Mucosa of rectum (tissue), 2 donors: Measurements from ENCODE around the gene MMAA.
"Not testable (repeated sequence)": the region's sequence is repeated elsewhere in the genome, so short reads cannot be mapped to it uniquely, and the experiment has no call there.

ENCODE experiments used
- H3K27ac ChIP-seq, 2 donors: one replicate each; pipeline ENCODE4 v1.7.0; 2013; ENCODE audit warnings: inconsistent platforms in 2 of 2, low read depth in 2 of 2, low read length in 2 of 2
- H3K27me3 ChIP-seq, 2 donors: one replicate each; pipeline ENCODE4 v1.7.0; 2013; ENCODE audit warnings: low read length in 2 of 2; ENCODE audit not compliant: control insufficient read depth in 2 of 2, insufficient read depth in 2 of 2
- H3K36me3 ChIP-seq, 2 donors: one replicate each; pipeline ENCODE4 v1.7.0; 2013; ENCODE audit warnings: low read length in 2 of 2; ENCODE audit not compliant: control insufficient read depth in 2 of 2, insufficient read depth in 2 of 2
- H3K4me1 ChIP-seq, 2 donors: one replicate each; pipeline ENCODE4 v1.7.0; 2013; ENCODE audit warnings: low read length in 2 of 2, mild to moderate bottlenecking in 1 of 2; ENCODE audit not compliant: control insufficient read depth in 2 of 2, insufficient read depth in 2 of 2
- H3K4me3 ChIP-seq, 2 donors: one replicate each; pipeline ENCODE4 v1.7.0; 2013; ENCODE audit warnings: low read length in 2 of 2
- H3K9ac ChIP-seq, 2 donors: one replicate each; pipeline ENCODE4 v1.7.0; 2013; ENCODE audit warnings: low read length in 2 of 2, low read depth in 1 of 2, mild to moderate bottlenecking in 1 of 2
- H3K9me3 ChIP-seq, 2 donors: one replicate each; pipeline ENCODE4 v1.7.0; 2013; ENCODE audit warnings: low read length in 2 of 2; ENCODE audit not compliant: control insufficient read depth in 2 of 2
- donor health status: healthy.
- donor health status: Normal muscosa, but diverticular disease.

The MMAA gene

GRCh38 chr4:145635117-145635516 lies 15.9 kb downstream of the MMAA start:
- Histone ChIP-seq H3K27me3 (no peaks in the 10 kb centered on the region), H3K9me3 (no peaks in the 10 kb centered on the region), H3K36me3 (peaks cover 0 to 2% of the 10 kb centered on the region in 2 donors), H3K27ac (no peak overlapping the region), H3K4me3 (no peak overlapping the region), H3K9ac (no peak overlapping the region), H3K4me1 (no peaks in the 10 kb centered on the region)

GRCh38 chr4:145635630-145636029 lies 16.4 kb downstream of the MMAA start:
- Histone ChIP-seq H3K27ac (no peak overlapping the region), H3K4me3 (no peak overlapping the region), H3K9ac (no peak overlapping the region), H3K27me3 (no peaks in the 10 kb centered on the region), H3K4me1 (no peaks in the 10 kb centered on the region), H3K36me3 (peaks cover 0 to 5% of the 10 kb centered on the region in 2 donors), H3K9me3 (no peaks in the 10 kb centered on the region)

DNA sequence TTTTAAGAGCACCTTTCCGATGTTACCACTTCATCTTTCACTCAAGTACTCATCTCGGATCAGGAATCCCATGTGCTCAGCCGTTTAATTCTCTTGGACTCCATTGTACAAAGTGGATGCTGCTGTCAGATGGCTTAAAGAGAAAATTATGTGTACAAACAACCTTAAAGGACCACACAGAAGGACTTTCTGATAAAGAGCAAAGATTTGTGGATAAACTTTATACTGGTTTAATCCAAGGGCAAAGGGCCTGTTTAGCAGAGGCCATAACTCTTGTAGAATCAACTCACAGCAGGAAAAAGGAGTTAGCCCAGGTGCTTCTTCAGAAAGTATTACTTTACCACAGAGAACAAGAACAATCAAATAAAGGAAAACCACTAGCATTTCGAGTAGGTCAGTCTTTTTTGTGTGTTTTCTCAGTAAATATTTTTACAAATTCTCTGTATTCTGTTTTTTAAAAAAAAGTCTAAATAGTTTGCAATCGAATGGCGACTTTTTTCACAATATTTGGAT lies 20.1 kb downstream of the MMAA start:
- no peaks in the 10 kb centered on the region for H3K27me3 ChIP-seq
- no peaks in the 10 kb centered on the region for H3K4me1 ChIP-seq
- H3K4me3 ChIP-seq = no peak overlapping the region
- H3K9ac ChIP-seq = no peak overlapping the region
- H3K9me3 ChIP-seq = no peaks in the 10 kb centered on the region
- peaks cover 5 to 9% of the 10 kb centered on the region in 2 donors for H3K36me3 ChIP-seq
- H3K27ac ChIP-seq = no peak overlapping the region

GRCh38 chr4:145640236-145640635 lies 21.1 kb downstream of the MMAA start:
- not testable (repeated sequence) for H3K4me3 ChIP-seq, H3K4me1 ChIP-seq, H3K9me3 ChIP-seq, H3K9ac ChIP-seq, H3K27ac ChIP-seq, H3K27me3 ChIP-seq, H3K36me3 ChIP-seq

DNA sequence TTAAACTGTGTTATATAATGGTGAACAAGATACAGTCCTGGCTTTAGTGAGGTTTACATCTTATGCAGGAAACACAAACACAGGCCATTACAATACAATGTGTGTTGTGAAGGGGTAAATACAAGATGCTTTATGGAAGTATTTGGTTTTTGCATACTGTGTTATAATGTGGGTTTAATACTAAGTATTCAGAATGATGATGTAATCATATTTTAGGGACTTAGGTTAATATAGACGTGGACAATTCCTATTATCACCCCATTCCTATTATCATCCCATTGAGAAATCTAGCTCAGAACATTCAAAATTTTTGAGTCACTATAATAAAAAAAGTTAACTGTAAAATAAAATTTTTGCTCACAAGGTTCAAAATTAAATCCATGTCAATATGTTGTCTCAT lies 24.1 kb downstream of the MMAA start:
- Histone ChIP-seq H3K27me3 (no peaks in the 10 kb centered on the region), H3K36me3 (peaks cover 8 to 16% of the 10 kb centered on the region in 2 donors), H3K4me3 (no peak overlapping the region), H3K27ac (no peak overlapping the region), H3K9me3 (no peaks in the 10 kb centered on the region), H3K9ac (no peak overlapping the region), H3K4me1 (no peaks in the 10 kb centered on the region)

DNA sequence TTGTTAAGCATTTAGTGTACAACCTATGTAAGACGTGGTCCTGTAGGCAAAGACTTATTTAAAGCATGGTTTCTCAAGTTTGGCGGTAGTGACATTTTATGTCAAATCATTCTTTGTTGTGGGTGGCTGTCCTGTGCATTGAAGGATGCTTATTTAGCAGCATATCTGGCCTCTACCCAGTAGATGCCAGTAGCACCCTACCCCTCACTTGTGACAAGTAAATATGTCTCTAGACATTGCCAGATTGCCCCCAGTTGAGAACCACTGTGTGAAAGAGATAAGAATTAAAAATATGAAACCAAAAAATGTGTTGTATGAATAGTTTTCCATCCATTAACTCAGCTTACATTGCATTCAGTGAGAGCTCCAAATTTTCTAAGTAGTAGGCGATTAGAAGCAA lies 25.5 kb downstream of the MMAA start:
- no peaks in the 10 kb centered on the region for H3K27me3 ChIP-seq
- H3K4me1 ChIP-seq = no peaks in the 10 kb centered on the region
- H3K36me3 ChIP-seq = peaks cover 8 to 18% of the 10 kb centered on the region in 2 donors
- H3K4me3 ChIP-seq = no peak overlapping the region
- no peak overlapping the region for H3K9ac ChIP-seq
- no peaks in the 10 kb centered on the region for H3K9me3 ChIP-seq
- no peak overlapping the region for H3K27ac ChIP-seq

DNA sequence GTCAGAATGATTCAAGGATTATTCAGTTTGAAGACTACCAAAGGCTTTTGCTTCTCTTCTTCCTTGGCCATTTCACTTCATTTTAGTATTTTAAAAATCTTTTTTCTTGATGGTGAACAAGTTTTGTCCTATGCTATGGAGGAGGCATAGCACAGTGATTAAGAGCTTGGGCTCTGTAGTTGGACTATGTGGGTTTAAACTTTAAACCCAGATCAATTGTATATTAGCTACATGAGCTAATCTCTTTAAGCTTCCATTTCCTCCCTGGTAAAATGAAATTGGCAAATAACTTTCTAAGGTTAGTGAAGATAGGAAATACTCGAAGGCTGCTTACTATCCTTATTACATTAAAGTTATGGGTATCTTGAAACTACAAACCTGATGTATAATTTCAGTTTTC lies 37.0 kb downstream of the MMAA start:
- H3K27me3 ChIP-seq = no peaks in the 10 kb centered on the region

GRCh38 chr4:145660064-145660463 lies 40.9 kb downstream of the MMAA start:
- Histone ChIP-seq H3K36me3 (peaks cover 15 to 19% of the 10 kb centered on the region in 2 donors), H3K4me1 (no peaks in the 10 kb centered on the region), H3K27me3 (no peaks in the 10 kb centered on the region), H3K9ac (no peak overlapping the region), H3K4me3 (no peak overlapping the region), H3K9me3 (peaks cover 0 to 2% of the 10 kb centered on the region in 2 donors), H3K27ac (no peak overlapping the region)

More for the DNA sequence above, 37.0 kb downstream of the MMAA start:
- Histone ChIP-seq H3K36me3 (peaks cover 30 to 41% of the 10 kb centered on the region in 2 donors), H3K27ac (no peak overlapping the region), H3K4me1 (no peaks in the 10 kb centered on the region), H3K4me3 (no peak overlapping the region), H3K9me3 (peaks cover 0 to 2% of the 10 kb centered on the region in 2 donors), H3K9ac (no peak overlapping the region)

DNA sequence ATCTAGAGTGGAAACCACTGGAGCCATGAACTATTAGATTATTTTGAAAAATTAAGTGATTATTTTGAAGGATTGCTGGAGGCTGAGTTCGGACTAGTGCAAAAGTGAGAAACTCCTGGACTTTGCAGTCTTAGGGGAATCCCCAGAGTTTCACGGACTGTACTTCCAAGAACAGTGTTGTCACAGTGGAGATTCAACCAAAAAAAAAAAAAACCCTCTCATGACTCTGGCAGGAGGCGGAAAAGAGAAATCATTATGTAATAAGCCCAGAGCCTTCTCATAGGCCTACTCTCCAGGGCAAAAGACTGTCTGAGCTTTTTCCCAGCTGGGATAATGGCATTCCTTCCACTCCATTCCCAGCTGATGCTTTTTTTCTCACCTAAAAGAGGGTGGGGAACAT lies 44.0 kb downstream of the MMAA start:
- no peak overlapping the region for H3K27ac ChIP-seq
- no peak overlapping the region for H3K9ac ChIP-seq
- H3K4me3 ChIP-seq = no peak overlapping the region
- no peaks in the 10 kb centered on the region for H3K4me1 ChIP-seq
- no peaks in the 10 kb centered on the region for H3K9me3 ChIP-seq
- H3K36me3 ChIP-seq = peaks cover 2 to 5% of the 10 kb centered on the region in 2 donors
- no peaks in the 10 kb centered on the region for H3K27me3 ChIP-seq

GRCh38 chr4:145665773-145666172 lies 46.6 kb downstream of the MMAA start:
- Histone ChIP-seq H3K9me3 (no peaks in the 10 kb centered on the region), H3K27ac (no peak overlapping the region), H3K27me3 (no peaks in the 10 kb centered on the region), H3K36me3 (no peaks in the 10 kb centered on the region), H3K9ac (no peak overlapping the region), H3K4me3 (no peak overlapping the region), H3K4me1 (no peaks in the 10 kb centered on the region)

DNA sequence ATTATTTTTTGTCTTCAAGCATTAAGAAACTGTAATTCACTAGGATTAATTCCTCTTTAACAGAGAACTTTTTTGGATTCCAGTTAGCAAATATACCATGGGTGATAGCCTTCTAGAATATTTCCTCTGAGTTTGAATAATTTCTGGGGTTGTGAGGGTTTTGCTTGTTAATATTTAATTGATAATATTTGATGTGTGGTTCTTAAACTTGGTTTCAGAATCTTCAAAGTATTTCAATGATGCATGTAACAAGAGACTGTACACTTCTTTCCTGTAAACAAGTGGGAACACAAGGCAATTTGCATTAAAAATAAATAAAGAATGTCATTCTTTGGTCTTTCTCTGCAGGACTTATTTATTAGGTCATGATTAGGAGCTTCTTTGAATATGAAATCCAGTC lies 51.2 kb downstream of the MMAA start:
- no peaks in the 10 kb centered on the region for H3K36me3 ChIP-seq
- no peaks in the 10 kb centered on the region for H3K4me1 ChIP-seq
- no peaks in the 10 kb centered on the region for H3K9me3 ChIP-seq
- H3K4me3 ChIP-seq = no peak overlapping the region
- no peak overlapping the region for H3K27ac ChIP-seq
- no peak overlapping the region for H3K9ac ChIP-seq
- no peaks in the 10 kb centered on the region for H3K27me3 ChIP-seq
